Liver (tissue), 9 donors: ENCODE data around the gene GFRA4. TPM values are rescaled to one million over a fixed set of nuclear protein-coding genes. Genes with fewer than 3 reads are reported as not detected.

ENCODE experiments used
- DNase-seq: peaks from one replicate; pipeline ENCODE4 v3.0.0-alpha.2; 2017; ENCODE audit warnings: low spot score
- H3K27ac ChIP-seq, 2 donors: one replicate each; pipeline ENCODE4 v1.7.0; 2013; ENCODE audit warnings: inconsistent platforms in 2 of 2, low read length in 2 of 2, control low read depth in 1 of 2, low read depth in 1 of 2, mild to moderate bottlenecking in 1 of 2
- H3K27me3 ChIP-seq, 4 donors: one replicate each; pipeline versions ENCODE4 v1.6.1 to v1.7.0; 2013; ENCODE audit warnings: low read length in 3 of 4, inconsistent platforms in 1 of 4, mild to moderate bottlenecking in 1 of 4, moderate library complexity in 1 of 4; ENCODE audit not compliant: control insufficient read depth in 4 of 4, insufficient read depth in 4 of 4
- H3K36me3 ChIP-seq, 4 donors: one replicate each; pipeline versions ENCODE4 v1.6.1 to v1.7.0; 2013; ENCODE audit warnings: low read length in 3 of 4, mild to moderate bottlenecking in 3 of 4, low read depth in 1 of 4, moderate library complexity in 1 of 4; ENCODE audit not compliant: control insufficient read depth in 4 of 4, insufficient read depth in 3 of 4
- H3K4me1 ChIP-seq, 4 donors: one replicate each; pipeline versions ENCODE4 v1.6.1 to v1.7.0; 2013; ENCODE audit warnings: low read length in 3 of 4, mild to moderate bottlenecking in 3 of 4, moderate library complexity in 1 of 4; ENCODE audit not compliant: control insufficient read depth in 4 of 4, insufficient read depth in 4 of 4
- H3K4me3 ChIP-seq, 3 donors: one replicate each; pipeline versions ENCODE4 v1.6.1 to v1.7.0; 2013; ENCODE audit warnings: low read length in 3 of 3, control low read depth in 1 of 3, low read depth in 1 of 3, mild to moderate bottlenecking in 1 of 3
- H3K9ac ChIP-seq, 2 donors: one replicate each; pipeline ENCODE4 v1.7.0; 2013; ENCODE audit warnings: low read length in 2 of 2, mild to moderate bottlenecking in 2 of 2, moderate library complexity in 2 of 2, control low read depth in 1 of 2, low read depth in 1 of 2
- H3K9me3 ChIP-seq, 4 donors: one replicate each; pipeline versions ENCODE4 v1.6.1 to v1.7.0; 2013; ENCODE audit warnings: low read length in 3 of 4; ENCODE audit not compliant: control insufficient read depth in 4 of 4
- ATF3 ChIP-seq: IDR thresholded peaks from 2 replicates; pipeline ENCODE4 v1.6.1; 2016; ENCODE audit warnings: antibody characterized with exemption
- CTCF ChIP-seq: fragments of 150-350 bp; IDR thresholded peaks from 2 replicates; pipeline ENCODE4 v1.5.1; 2017; ENCODE audit warnings: improper control_type of control experiment, low read depth, low read length; ENCODE audit not compliant: missing input control
- EGR1 ChIP-seq, 2 donors: IDR thresholded peaks; 2 replicates each; pipeline ENCODE4 v1.6.1; 2016 to 2018; ENCODE audit warnings: antibody characterized with exemption in 2 of 2, low read depth in 2 of 2
- FOXA1 ChIP-seq: IDR thresholded peaks from 2 replicates; pipeline ENCODE4 v1.6.1; 2016; ENCODE audit warnings: antibody characterized with exemption
- FOXA2 ChIP-seq: IDR thresholded peaks from 2 replicates; pipeline ENCODE4 v1.6.1; 2016; ENCODE audit warnings: antibody characterized with exemption
- GABPA ChIP-seq, 2 donors: IDR thresholded peaks in 1 of 2; conservative IDR thresholded peaks in 1 of 2; 2 replicates each; pipeline ENCODE4 v1.6.1; 2016; ENCODE audit warnings: antibody characterized with exemption in 2 of 2, mild to moderate bottlenecking in 1 of 2, moderate library complexity in 1 of 2
- HNF4A ChIP-seq, 2 donors: conservative IDR thresholded peaks; 2 replicates each; pipeline ENCODE4 v1.6.1; 2016; ENCODE audit warnings: antibody characterized with exemption in 2 of 2, mild to moderate bottlenecking in 2 of 2
- HNF4G ChIP-seq: IDR thresholded peaks from 2 replicates; pipeline ENCODE4 v1.6.1; 2016; ENCODE audit warnings: antibody characterized with exemption
- JUND ChIP-seq, 2 donors: IDR thresholded peaks; 2 replicates each; pipeline ENCODE4 v1.6.1; 2016; ENCODE audit warnings: antibody characterized with exemption in 2 of 2
- MAX ChIP-seq: IDR thresholded peaks from 2 replicates; pipeline ENCODE4 v1.6.1; 2016; ENCODE audit warnings: antibody characterized with exemption
- NR2F2 ChIP-seq: IDR thresholded peaks from 2 replicates; pipeline ENCODE4 v1.6.1; 2016; ENCODE audit warnings: antibody characterized with exemption
- RAD21 ChIP-seq, 2 donors: IDR thresholded peaks; 2 replicates each; pipeline ENCODE4 v1.6.1; 2016; ENCODE audit warnings: antibody characterized with exemption in 2 of 2, mild to moderate bottlenecking in 2 of 2
- REST ChIP-seq: IDR thresholded peaks from 2 replicates; pipeline ENCODE4 v1.6.1; 2016; ENCODE audit warnings: antibody characterized with exemption, mild to moderate bottlenecking
- RXRA ChIP-seq, 2 donors: IDR thresholded peaks; 2 replicates each; pipeline ENCODE4 v1.6.1; 2017 to 2018; ENCODE audit warnings: antibody characterized with exemption in 2 of 2, mild to moderate bottlenecking in 1 of 2
- SP1 ChIP-seq: IDR thresholded peaks from 2 replicates; pipeline ENCODE4 v1.6.1; 2018; ENCODE audit warnings: antibody characterized with exemption, mild to moderate bottlenecking
- TAF1 ChIP-seq: conservative IDR thresholded peaks from 2 replicates; pipeline ENCODE4 v1.6.1; 2016; ENCODE audit warnings: antibody characterized with exemption, mild to moderate bottlenecking
- YY1 ChIP-seq: IDR thresholded peaks from 2 replicates; pipeline ENCODE4 v1.6.1; 2016; ENCODE audit warnings: antibody characterized with exemption, mild to moderate bottlenecking
- ZBTB33 ChIP-seq: IDR thresholded peaks from 2 replicates; pipeline ENCODE4 v1.6.1; 2016; ENCODE audit warnings: antibody characterized with exemption
- WGBS: extraction: QIAGEN DNeasy Blood & Tissue Kit; methylation state at CpG from one replicate; pipeline ENCODE4 v1.1.7; 2013; 5-methylcytosine and 5-hydroxymethylcytosine counted together
- polyA plus RNA-seq, 2 donors: library from polyadenylated mRNA; stranded (reverse) in 1 of 2; unstranded in 1 of 2; fragments of 200-250 nt in 1 of 2; fragments of >200 nt in 1 of 2; fragmentation: Nextera tagmentation in 1 of 2; extraction: Ambion mirVana in 1 of 2; gene quantifications; one replicate each; pipeline versions ENCODE4 v1.2.1 to v1.2.3, GENCODE V29; 2013 to 2015
- total RNA-seq, 2 donors: library from RNA; depleted of rRNA; stranded (reverse); fragments of >200 nt; gene quantifications; one replicate each; pipeline ENCODE4 v1.2.3, GENCODE V29; 2014
- donor health status: healthy.
- donor health status: healthy.
- donor health status: healthy.
- donor health status: healthy.
- donor health status: healthy.

The GFRA4 gene
- total and polyA plus RNA-seq, 4 donors, result not detected

- H3K4me1 ChIP-seq, result no peaks in the 10 kb centered on the region
- no peak for DNase-seq
- H3K9ac ChIP-seq, result no peak overlapping the region
- TF ChIP-seq FOXA2 (no peak), TAF1 (no peak), GABPA (IDR thresholded peaks at IDR 0.05 in 1 of 2, conservative IDR thresholded peaks at IDR 0.05 in 1 of 2) (no peak), HNF4A (conservative IDR thresholded peaks at IDR 0.05) (no peak), MAX (no peak), RXRA (IDR thresholded peaks at IDR 0.05) (no peak), FOXA1 (no peak), ATF3 (no peak), JUND (IDR thresholded peaks at IDR 0.05) (no peak), SP1 (no peak), YY1 (no peak), ZBTB33 (no peak), REST (no peak), HNF4G (no peak), RAD21 (IDR thresholded peaks at IDR 0.05) (no peak), NR2F2 (no peak), EGR1 (IDR thresholded peaks at IDR 0.05; ENCODE audit: low read depth in 2 of 2) (no peak)
- H3K4me3 ChIP-seq, result no peak overlapping the region
- H3K36me3 ChIP-seq, result no peaks in the 10 kb centered on the region
- 98% methylated on average over 3 of the region's 3 CpGs for WGBS
- no peaks in the 10 kb centered on the region for H3K27me3 ChIP-seq
- no peaks in the 10 kb centered on the region for H3K9me3 ChIP-seq
- H3K27ac ChIP-seq, result no peak overlapping the region
Observed at GRCh38 chr20:3690413-3690812, 27.2 kb upstream of the GFRA4 start.

GRCh38 chr20:3689978-3690377 is 26.8 kb upstream of the GFRA4 start:
- Histone ChIP-seq H3K27me3 (no peaks in the 10 kb centered on the region), H3K9me3 (no peaks in the 10 kb centered on the region), H3K27ac (no peak overlapping the region), H3K9ac (no peak overlapping the region), H3K4me1 (no peaks in the 10 kb centered on the region), H3K36me3 (no peaks in the 10 kb centered on the region), H3K4me3 (no peak overlapping the region)
- WGBS, result 94% methylated on average over 11 of the region's 11 CpGs
- TF ChIP-seq HNF4G (no peak), YY1 (no peak), CTCF (no peak), EGR1 (IDR thresholded peaks at IDR 0.05; ENCODE audit: low read depth in 2 of 2) (no peak), RXRA (IDR thresholded peaks at IDR 0.05) (no peak)
- no peak for DNase-seq
